Hepatocyte (in vitro differentiated cells): ENCODE measurements around the gene NOL11. TPM values are rescaled to one million over a fixed set of nuclear protein-coding genes. Genes with fewer than 3 reads are reported as not detected.

ENCODE experiments used
- DNase-seq: peaks from one replicate; pipeline ENCODE4 v3.0.0-alpha.2; 2016; ENCODE audit warnings: low spot score
- H2AFZ ChIP-seq: fragments of 200-600 bp; sonication (generic); 2 replicates; pipeline ENCODE4 v1.6.0; 2016; ENCODE audit warnings: antibody characterized with exemption, mild to moderate bottlenecking
- H3K27ac ChIP-seq: fragments of 200-600 bp; sonication (generic); 2 replicates; pipeline ENCODE4 v1.5.1; 2016; ENCODE audit warnings: mild to moderate bottlenecking
- H3K27me3 ChIP-seq: fragments of 200-600 bp; sonication (generic); 2 replicates; pipeline ENCODE4 v1.6.1; 2016
- H3K36me3 ChIP-seq: fragments of 200-600 bp; sonication (generic); replicated peaks from 2 replicates; pipeline ENCODE4 v1.5.1; 2016; ENCODE audit warnings: low read depth; ENCODE audit not compliant: insufficient read depth
- H3K4me1 ChIP-seq: fragments of 200-600 bp; sonication (generic); 2 replicates; pipeline ENCODE4 v1.5.1; 2016; ENCODE audit warnings: mild to moderate bottlenecking, moderate library complexity; ENCODE audit not compliant: insufficient read depth
- H3K4me2 ChIP-seq: fragments of 200-600 bp; sonication (generic); 2 replicates; pipeline ENCODE4 v1.6.0; 2016
- H3K4me3 ChIP-seq: fragments of 200-600 bp; sonication (generic); 2 replicates; pipeline ENCODE4 v1.5.1; 2016; ENCODE audit warnings: mild to moderate bottlenecking
- H3K79me2 ChIP-seq: fragments of 200-600 bp; sonication (generic); 2 replicates; pipeline ENCODE4 v1.6.0; 2017; ENCODE audit warnings: mild to moderate bottlenecking
- H3K9me2 ChIP-seq: fragments of 200-600 bp; sonication (generic); replicated peaks from 2 replicates; pipeline ENCODE4 v1.6.0; 2017; ENCODE audit warnings: mild to moderate bottlenecking; ENCODE audit not compliant: insufficient read depth
- H3K9me3 ChIP-seq: fragments of 200-600 bp; sonication (generic); 2 replicates; pipeline ENCODE4 v1.5.1; 2016; ENCODE audit warnings: low read depth, mild to moderate bottlenecking
- H4K20me1 ChIP-seq: fragments of 200-600 bp; sonication (generic); 2 replicates; pipeline ENCODE4 v1.6.0; 2016; ENCODE audit warnings: mild to moderate bottlenecking; ENCODE audit not compliant: insufficient read depth, poor library complexity, severe bottlenecking
- CTCF ChIP-seq: fragments of 200-600 bp; sonication (generic); IDR thresholded peaks from 2 replicates; pipeline ENCODE4 v1.5.1; 2016; ENCODE audit warnings: antibody characterized with exemption, mild to moderate bottlenecking; ENCODE audit not compliant: poor library complexity
- EZH2 ChIP-seq: fragments of 200-600 bp; sonication (generic); IDR thresholded peaks from 2 replicates; pipeline ENCODE4 v1.6.1; 2016; ENCODE audit warnings: antibody characterized with exemption, mild to moderate bottlenecking, borderline replicate concordance
- EZH2phosphoT487 ChIP-seq: fragments of 200-600 bp; sonication (generic); IDR thresholded peaks from one replicate; pipeline ENCODE4 v1.6.1; 2018; ENCODE audit warnings: antibody characterized with exemption, mild to moderate bottlenecking, low read depth, moderate library complexity; ENCODE audit not compliant: unreplicated experiment, severe bottlenecking
- WGBS: methylation state at CpG from one replicate; pipeline ENCODE4 v1.1.6; 2016; ENCODE audit warnings: low lambda C conversion rate; ENCODE audit errors: missing lambda C conversion rate; 5-methylcytosine and 5-hydroxymethylcytosine counted together
- polyA plus RNA-seq: library from polyadenylated mRNA; unstranded; fragments of >200 nt; fragmentation: Nextera tagmentation; extraction: Ambion mirVana; gene quantifications from 2 replicates; pipeline ENCODE4 v1.2.1, GENCODE V29; 2016
- total RNA-seq: library from RNA; depleted of rRNA; stranded (reverse); fragments of >200 nt; gene quantifications from 2 replicates; pipeline ENCODE4 v1.2.3, GENCODE V29; 2014

Gene NOL11
- total and polyA plus RNA-seq, 2 experiments from 2014 or later = 23.7 to 35.7 TPM

DNA sequence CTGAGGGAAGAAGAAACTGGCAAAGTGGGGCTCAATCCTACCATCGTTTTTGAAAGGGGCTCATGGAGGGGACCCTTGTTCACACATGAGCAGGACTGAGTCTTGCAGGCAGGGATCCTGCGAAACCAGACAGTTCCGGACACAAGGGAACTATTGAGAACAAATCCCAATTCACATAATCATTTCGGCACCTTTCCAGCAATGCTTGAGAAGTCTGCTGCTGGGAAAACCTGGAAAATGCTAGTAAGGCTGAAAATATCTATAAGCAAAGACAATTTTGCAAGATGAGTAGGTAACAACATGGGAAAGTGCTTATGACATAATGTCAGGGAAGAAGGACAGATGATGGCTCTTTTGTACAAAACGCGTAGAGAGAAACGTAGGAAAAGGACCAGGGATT is 55.5 kb downstream of the NOL11 start:
- no peak for DNase-seq
- Histone ChIP-seq H3K9me2 (no peaks in the 10 kb centered on the region), H3K79me2 (no peaks in the 10 kb centered on the region), H3K9me3 (no peaks in the 10 kb centered on the region), H3K27ac (no peak overlapping the region), H3K4me1 (no peaks in the 10 kb centered on the region), H3K4me3 (no peak overlapping the region), H4K20me1 (no peaks in the 10 kb centered on the region), H3K27me3 (no peaks in the 10 kb centered on the region), H3K4me2 (no peak overlapping the region), H2AFZ (no peak overlapping the region), H3K36me3 (no peaks in the 10 kb centered on the region)
- 81% methylated on average over 7 of the region's 7 CpGs for WGBS
- TF ChIP-seq EZH2phosphoT487 = no peak
- no peak for TF ChIP-seq EZH2
- no peak for TF ChIP-seq CTCF

- H2AFZ ChIP-seq = no peak overlapping the region
- H3K9me3 ChIP-seq = no peaks in the 10 kb centered on the region
- TF ChIP-seq EZH2 (no peak), CTCF (peak; percentile 63)
- 33% methylated on average over 13 of the region's 13 CpGs for WGBS
- no peak overlapping the region for H3K4me3 ChIP-seq
- no peaks in the 10 kb centered on the region for H3K79me2 ChIP-seq
- no peaks in the 10 kb centered on the region for H3K9me2 ChIP-seq
- DNase-seq = peak; percentile 53
- H3K36me3 ChIP-seq = no peaks in the 10 kb centered on the region
- no peaks in the 10 kb centered on the region for H4K20me1 ChIP-seq
- H3K4me2 ChIP-seq = no peak overlapping the region
- no peaks in the 10 kb centered on the region for H3K27me3 ChIP-seq
- H3K4me1 ChIP-seq = peaks cover 6% of the 10 kb centered on the region
- H3K27ac ChIP-seq = no peak overlapping the region
Observed at GRCh38 chr17:67779098-67779672, 61.4 kb downstream of the NOL11 start.

DNA sequence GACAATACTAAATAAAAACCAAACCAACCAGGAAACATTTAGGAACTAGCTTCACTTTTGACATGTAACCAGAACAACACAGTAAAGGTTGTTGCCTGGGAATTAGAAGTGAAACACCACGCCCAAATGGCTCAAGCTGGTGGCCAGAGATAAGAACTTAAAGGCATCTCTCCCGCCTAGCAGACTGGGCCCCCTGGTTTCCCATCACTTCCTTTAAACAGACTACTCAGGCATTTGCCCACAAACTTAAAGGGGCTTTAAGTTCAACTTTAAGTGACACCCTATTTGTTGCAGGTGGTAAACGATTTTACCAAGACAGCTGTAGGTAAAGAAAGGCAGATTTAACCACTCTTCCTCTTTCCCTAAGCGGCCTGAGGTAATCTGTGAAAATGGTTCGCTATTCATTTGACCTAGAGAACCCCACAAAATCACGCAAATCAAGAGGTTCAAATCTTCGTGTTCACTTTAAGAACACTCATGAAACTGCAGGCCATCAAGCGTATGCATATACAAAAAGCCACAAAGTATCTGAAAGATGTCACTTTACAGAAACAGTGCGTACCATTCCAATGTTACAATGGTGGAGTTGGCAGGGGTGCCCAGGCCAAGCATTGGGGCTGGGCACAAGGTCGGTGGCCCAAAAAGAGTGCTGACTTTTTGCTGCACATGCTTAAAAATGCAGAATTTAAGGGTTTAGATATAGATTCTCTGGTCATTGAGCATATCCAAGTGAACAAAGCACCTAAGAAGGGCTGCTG is 66.8 kb downstream of the NOL11 start:
- Histone ChIP-seq H3K27me3 (no peaks in the 10 kb centered on the region), H3K79me2 (no peaks in the 10 kb centered on the region), H3K9me3 (no peaks in the 10 kb centered on the region), H3K4me1 (peaks cover 6% of the 10 kb centered on the region), H4K20me1 (no peaks in the 10 kb centered on the region), H3K27ac (peak overlapping the region; percentile 2), H3K36me3 (no peaks in the 10 kb centered on the region), H3K4me3 (no peak overlapping the region), H3K9me2 (no peaks in the 10 kb centered on the region), H2AFZ (no peak overlapping the region), H3K4me2 (peak overlapping the region; percentile 17)
- peak; percentile 32 for DNase-seq
- TF ChIP-seq EZH2 (no peak), EZH2phosphoT487 (no peak), CTCF (no peak)
- 75% methylated on average over 10 of the region's 10 CpGs for whole genome bisulfite sequencing
